Stimulated activated CD8-positive, alpha-beta memory T cell treated with anti-CD3 and anti-CD28 coated beads, Interleukin-4, amount 100 ng/mL, for 48 hours (primary cell): Measurements from ENCODE around the gene MAPKAP1.

ENCODE experiments used
- DNase-seq: peaks from one replicate; pipeline ENCODE4 v3.0.0-alpha.2; 2020

MAPKAP1 gene

DNA sequence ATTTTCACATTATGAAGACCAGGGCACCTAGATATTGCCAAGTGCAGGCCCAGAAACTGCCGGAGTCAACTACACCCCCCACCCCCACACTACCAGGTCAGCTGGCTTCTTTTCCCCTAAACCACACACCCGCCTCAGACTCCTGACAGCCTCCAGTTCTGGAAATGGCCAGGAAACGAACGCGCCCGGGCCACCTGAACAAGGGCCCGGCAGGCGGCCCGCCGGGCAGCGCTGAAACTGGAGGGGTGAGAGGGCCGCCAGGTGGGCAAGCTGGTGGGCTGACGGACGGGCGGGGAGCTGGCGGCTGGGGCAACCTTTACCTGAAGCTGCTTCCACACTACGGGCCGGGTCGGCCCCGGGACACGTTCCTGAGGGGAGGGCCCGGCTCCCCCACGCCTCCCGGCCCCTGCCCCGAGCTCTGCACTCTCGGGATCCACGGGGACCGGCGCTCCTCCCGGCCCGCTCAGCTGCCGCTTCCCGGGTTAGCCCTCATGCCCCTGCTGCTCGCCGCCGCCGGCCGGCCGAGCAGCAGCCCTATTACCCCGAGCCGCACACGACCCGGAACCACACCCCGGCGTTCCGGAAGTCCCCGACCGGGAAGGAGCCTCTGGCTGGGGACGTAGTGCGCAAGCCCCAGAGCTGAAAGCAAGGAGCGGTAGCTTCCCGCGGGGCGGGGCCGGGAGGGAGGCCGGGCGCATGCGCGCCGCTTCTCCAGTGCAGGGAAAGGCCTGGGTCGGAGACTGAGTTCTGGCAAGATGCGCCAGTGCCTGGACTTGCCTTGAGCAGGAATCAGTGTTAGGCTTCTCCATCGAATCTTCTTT lies at the start of gene MAPKAP1:
Gene MAPKAP1, minus strand, starts transcription at position 558 of the 821 bp plus-strand sequence. CDS start 34,634 bp downstream, outside the sequence.
- DNase-seq = peak; percentile 97

DNA sequence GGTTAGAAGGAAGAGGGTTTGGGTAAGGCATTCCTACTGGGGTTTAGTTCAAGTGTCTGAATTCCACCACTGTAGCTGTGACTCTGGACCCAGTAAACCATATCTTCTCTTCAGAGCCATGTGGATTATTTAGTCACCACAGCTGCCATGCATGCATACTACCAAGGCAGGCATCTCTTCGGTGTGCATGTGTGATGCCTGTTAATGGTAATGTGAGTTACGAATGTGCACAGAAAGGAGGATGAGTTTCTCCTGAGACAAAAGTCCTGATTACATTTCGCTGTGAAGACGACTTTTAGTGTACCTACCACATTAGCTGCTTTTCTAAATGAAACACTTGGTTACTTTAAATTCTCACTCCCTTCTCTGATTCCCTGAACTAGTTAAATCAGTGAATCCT lies 49.5 kb upstream of the MAPKAP1 start:
- DNase-seq = no peak

DNA sequence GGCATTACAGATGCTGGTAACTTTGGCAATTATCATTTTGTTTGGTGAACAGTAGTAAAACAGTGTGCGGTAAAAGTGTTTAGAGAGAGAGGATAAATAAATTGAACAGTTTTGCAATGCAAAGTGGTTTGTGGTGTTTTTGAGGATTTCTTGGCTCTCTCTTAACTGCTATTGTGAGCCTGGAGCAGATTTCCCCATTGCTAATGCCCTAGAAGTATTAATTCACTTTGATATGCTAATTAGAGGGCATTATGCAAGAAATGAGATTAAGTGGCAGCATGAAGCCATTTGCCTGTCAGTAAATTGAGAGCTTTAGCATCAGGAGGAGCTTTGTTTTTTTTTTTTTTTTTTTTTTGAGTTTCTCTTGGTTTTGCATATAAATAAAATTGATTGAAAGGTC lies 48.3 kb upstream of the MAPKAP1 start:
- no peak for DNase-seq

GRCh38 chr9:125754096-125754495 lies 47.1 kb upstream of the MAPKAP1 start:
- DNase-seq = no peak

DNA sequence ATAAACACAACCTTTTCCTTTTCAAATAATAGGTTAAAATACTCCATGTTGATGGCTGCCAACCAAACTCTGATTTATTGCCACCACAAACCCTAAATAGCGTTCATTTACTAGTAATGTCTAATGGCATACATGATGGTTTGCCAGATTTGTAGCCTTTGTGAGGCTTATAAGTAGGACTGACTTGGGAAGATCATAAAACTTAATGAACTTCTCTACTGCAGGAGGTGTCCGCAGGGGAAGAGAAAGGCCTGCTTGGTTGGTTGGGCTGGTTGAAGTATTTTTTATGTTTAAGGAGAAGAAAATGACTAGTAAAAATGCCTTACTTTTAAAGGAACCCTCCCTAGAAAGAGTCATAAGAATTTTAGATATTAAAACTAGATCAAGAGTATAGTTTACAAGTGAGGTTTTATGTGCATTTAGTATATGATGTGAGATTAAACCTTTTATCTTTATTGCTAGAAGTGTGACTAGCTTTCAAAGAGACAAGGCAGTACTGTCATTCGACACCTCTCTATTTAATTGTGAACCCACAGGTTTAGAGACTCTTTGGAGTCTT lies 45.1 kb upstream of the MAPKAP1 start:
- DNase-seq = no peak

DNA sequence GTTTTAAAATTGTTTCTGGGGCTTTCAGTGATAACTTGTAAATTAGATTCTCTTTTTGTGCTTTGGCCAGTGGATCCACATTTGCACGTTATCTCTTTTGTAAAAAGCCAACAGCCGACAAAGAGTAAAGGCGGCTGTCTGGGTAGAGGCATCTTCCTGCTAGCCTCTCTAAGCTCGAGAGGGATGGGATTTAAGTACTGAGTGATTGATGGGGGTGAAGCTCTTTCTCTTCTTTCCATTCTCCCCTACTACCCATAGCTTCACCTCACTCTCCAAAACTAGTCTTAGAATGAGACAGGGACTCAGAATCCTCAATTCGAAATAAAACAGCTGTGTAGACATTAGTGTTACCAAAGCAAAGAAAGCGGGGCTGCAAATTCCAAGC lies 43.6 kb upstream of the MAPKAP1 start:
- no peak for DNase-seq

- no peak for DNase-seq
Measured at GRCh38 chr9:125749951-125750626, 43.1 kb upstream of the MAPKAP1 start.

- no peak for DNase-seq
Measured at GRCh38 chr9:125749287-125749935, 42.4 kb upstream of the MAPKAP1 start.

DNA sequence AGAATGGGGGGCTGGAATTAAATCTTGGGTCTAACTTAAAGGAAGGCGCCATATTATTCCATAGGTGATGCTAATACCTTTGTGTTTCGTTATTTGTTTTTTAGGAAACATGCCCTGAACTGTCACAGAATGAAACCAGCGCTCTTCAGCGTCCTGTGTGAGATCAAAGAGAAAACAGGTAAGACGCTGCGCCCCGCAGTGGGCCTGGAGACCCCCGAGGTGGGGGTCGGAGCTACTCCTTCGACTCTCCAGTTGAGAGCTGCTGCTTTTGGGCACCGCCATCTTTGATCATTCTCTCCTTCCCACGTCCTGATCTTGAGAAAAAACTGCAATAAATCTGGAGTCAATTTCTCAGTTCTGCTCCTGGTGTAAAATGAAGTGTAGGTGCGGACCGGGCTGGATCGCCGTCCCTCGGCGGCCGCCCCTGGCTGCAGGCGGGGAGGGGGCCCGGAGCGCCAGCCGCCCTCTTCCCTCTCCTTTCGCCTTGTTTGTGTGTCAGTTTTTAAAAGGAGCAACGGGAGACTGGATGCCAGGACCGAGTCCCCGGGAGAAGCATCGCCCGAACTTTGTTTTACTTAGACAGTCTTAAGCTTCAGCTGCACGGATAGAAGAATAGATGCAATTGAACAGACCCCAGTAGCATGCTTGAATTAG lies 41.6 kb upstream of the MAPKAP1 start:
- DNase-seq = peak; percentile 28

DNA sequence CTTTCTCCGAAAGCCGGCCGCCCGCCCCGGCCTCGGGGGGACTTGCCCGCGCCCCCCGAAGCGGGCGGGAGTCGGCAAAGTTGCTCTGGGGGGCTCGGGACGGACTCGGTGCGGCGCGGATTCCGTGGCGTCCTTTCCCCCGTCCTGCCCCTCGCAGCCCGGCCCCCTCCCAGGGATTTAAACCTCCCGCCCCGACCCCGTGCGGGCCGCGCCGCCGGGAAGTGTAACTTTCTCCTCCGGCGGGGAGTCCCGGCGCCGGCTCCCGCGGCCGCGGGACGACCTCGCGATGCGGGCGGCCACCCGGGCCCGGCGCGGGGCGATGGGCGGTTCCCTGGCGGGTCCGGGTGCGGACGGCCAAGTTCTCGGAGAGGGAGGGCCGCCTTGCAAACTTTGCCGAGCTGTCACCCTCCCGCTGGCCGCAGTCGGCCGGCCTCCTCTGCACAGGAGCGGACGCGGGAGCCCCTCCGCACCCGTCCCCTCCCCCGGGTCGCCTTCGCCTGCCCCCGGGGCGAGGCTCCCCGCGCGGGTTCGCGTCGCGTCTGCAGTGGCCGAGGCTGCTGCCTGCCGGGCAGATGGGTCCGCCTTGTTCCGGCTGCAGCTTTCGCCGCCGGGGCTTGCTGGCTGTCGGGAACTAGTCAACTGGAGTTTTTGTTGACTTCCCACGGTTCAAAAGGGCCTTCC lies 40.9 kb upstream of the MAPKAP1 start:
- DNase-seq = peak; percentile 38

DNA sequence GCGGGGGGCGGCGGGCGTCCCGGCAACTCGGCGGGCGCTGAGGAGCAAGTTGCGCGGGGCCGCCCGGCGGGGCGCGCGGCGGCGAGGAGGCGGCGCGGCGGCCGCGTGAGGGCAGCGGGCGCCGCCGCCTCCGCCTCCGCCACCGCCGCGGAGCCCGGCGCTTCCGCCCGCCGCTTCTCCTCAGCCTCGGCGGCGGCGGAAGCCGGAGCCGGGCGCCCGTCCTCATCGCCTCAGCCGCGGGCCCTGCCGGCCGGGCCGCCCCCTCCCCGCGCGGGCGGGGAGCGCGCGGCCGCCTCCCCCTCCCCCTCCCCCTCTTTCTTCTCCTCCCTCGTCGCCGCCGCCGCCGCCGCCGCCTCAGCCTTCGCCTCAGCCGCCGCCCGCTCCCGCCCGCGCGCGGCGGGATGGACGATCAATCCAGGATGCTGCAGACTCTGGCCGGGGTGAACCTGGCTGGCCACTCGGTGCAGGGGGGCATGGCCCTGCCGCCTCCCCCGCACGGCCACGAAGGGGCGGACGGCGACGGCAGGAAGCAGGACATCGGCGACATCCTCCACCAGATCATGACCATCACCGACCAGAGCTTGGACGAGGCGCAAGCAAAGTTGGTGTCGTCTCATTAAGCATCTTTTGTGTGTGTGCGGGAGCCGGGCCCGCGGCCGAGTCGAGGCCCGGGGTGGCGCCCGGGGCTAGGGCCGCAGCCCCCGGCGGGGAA lies 40.2 kb upstream of the MAPKAP1 start, which contains the start of gene PBX3:
Gene PBX3, plus strand, starts transcription at position 321 of the 712 bp plus-strand sequence.
- DNase-seq = peak; percentile 51

DNA sequence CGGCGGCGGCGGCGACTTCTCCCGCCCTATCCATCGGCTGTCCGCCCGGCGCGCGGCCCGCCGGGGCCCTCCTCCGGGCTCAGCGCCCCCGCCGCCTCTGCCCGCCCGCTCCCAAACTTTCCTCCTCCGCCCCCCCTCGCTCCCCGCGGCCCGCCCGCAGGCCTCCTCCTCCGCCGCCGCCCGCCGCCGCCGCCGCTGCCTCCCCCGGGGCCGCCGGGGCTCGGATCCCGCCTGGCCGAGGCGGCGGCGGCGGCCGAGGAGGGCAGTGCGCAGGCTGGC lies 39.7 kb upstream of the MAPKAP1 start:
- no peak for DNase-seq

GRCh38 chr9:125746017-125746773 lies 39.2 kb upstream of the MAPKAP1 start:
- DNase-seq = peak; percentile 94

DNA sequence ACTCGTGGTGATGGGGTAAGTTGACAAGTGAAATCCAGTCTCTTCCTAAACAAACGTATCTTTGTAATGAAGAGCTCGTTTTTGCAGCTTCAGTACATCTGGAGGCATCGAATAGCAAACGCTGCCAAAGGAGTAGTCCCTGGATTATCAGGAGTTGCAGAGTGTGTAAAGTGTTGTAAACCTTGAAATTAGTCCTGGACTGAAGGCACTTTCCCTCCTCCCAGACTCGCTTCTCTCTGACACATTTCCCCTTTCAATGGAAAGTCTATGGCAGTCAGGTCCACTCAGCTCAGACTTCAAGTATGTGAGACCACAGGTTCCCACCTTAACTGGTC lies 38.6 kb upstream of the MAPKAP1 start:
- no peak for DNase-seq

DNA sequence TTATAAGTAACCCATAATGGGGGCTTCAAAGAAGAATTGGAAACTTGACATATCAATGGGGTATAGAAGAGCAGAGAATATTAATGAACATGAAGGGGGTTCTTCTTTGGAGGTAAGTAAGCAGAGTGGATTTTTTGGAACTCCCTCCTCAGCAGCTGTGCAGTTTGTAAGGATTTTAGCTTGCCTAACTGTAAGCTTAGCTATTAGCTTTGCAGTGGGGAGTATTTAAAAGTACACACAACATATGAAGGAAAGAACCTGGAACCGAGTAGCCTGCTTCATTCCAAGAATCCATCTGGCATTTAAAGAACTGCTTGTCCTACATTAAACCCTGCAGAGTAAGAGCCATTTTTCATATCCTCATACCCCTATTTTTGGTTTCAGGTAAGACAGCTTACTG lies 38.0 kb upstream of the MAPKAP1 start:
- DNase-seq = no peak

- DNase-seq = no peak
Measured at GRCh38 chr9:125744616-125745015, 37.6 kb upstream of the MAPKAP1 start.

DNA sequence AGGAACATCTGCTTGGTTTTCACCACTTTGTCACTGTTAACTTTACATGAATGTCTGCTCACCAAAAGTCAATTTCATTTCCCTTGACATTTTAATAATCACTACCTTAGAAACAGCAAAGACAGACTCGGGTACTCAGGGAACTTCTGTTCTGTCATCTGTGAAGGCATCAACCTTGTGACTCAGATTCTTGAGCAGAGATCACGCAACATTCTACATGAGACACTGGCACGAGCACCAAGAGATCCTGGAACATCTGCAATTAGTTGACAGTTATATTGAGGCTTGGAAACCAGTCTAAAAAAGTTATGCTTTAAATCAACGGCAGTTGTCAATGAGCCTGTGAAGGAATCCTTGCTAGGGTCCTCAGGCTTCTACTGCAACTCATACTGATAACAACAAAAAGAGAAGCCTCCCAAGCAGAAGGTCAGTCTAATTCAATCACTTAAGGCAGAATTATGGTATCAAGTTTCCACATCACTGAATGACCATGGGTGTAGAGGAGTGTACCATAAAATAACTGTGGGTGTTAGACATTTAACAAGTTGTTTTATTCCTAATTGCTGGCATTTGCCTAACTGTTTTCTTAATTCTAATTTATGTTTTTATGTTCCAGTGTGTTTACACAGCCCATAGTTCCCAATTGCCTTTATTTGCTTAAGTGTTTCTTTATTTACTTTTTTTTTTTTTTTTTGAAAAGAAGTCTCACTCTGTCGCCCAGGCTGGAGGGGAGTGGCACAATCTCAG lies 36.8 kb upstream of the MAPKAP1 start:
- DNase-seq = no peak

GRCh38 chr9:125742657-125743056 lies 35.6 kb upstream of the MAPKAP1 start:
- DNase-seq = no peak

GRCh38 chr9:125739436-125739835 lies 32.4 kb upstream of the MAPKAP1 start:
- DNase-seq = no peak

GRCh38 chr9:125732562-125732961 lies 25.6 kb upstream of the MAPKAP1 start:
- DNase-seq = no peak

DNA sequence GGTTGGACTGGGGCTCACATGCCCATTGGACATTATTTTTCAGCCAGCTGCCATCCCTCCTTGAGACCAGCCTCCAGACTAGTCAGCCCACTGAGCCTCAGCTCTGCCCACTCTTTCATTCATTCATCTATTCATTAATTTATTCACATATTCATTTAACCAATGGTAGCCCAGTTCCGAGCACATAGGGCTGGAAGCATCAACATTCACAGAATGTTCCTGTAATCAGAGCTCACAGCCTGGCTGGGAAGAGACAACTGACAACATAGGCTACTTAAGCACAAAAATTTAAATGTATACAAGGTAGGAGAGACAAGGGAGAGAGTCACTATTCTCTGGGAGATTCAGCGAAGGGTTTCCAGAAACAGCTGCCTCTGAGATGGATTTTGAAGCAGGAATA lies 23.2 kb upstream of the MAPKAP1 start:
- no peak for DNase-seq
